Central memory CD8-positive, alpha-beta T cell (primary cell): Measurements from ENCODE around the gene KDM2B.
"Not testable (repeated sequence)": the region's sequence is repeated elsewhere in the genome, so short reads cannot be mapped to it uniquely, and the experiment has no call there.

ENCODE experiments used
- ATAC-seq: fragments of 150-1000 bp; cut with Tn5 transposase; replicated peaks from 2 replicates; pipeline ENCODE4 v1.10.0; 2022; ENCODE audit warnings: mild to moderate bottlenecking, moderate FRiP score, moderate number of reproducible peaks; ENCODE audit not compliant: poor library complexity, severe bottlenecking; ENCODE audit errors: extremely low read depth
- DNase-seq, 2 donors: peaks; one replicate each; pipeline ENCODE4 v3.0.0; 2021; ENCODE audit warnings: low spot score in 2 of 2
- H3K27ac Mint-ChIP-seq: one replicate; pipeline ENCODE4 v1.8.0; 2022; ENCODE audit warnings: low read depth, mild to moderate bottlenecking, moderate library complexity, mixed read lengths
- H3K27me3 Mint-ChIP-seq: one replicate; pipeline ENCODE4 v1.8.0; 2022; ENCODE audit warnings: mixed read lengths
- H3K36me3 Mint-ChIP-seq: one replicate; pipeline ENCODE4 v1.8.0; 2022; ENCODE audit warnings: mild to moderate bottlenecking, moderate library complexity, mixed read lengths; ENCODE audit not compliant: insufficient read depth
- H3K4me1 Mint-ChIP-seq: one replicate; pipeline ENCODE4 v1.8.0; 2022; ENCODE audit warnings: mixed read lengths
- H3K4me3 Mint-ChIP-seq: one replicate; pipeline ENCODE4 v1.8.0; 2022; ENCODE audit warnings: mild to moderate bottlenecking, moderate library complexity, mixed read lengths
- H3K9me3 Mint-ChIP-seq: one replicate; pipeline ENCODE4 v1.8.0; 2022; ENCODE audit warnings: mixed read lengths

The KDM2B gene

DNA sequence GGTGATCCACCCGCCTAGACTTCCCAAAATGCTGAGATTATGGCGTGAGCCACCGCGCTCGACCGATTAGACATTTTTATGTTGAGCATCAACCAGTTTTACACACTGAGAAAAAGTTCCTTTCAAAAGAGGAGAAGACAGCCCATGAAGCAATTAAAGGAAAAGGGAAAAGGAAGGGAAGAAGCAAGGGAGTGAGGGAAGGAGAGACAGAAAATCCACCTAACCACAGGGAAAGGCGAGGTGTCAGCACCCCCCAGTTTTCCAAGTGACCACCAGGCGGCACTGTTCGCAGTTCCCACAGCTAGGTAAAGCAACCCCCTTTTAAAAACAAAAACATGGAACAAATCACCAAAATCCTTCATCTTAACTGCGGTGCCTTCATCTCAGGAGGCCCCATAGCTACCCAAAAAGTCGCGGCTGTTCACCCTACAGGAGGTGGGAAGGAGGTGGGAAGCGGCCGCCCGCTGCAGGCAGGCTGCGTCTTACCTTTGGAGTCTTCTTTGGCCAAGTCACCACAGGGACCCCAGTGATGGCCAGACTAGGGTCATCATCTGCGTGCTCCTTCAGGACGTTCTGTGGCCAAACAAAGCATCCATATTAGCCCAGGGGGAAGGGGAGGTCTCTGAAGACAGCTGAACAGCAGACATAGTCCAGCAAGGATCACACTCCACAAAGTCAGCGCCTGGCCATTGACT, 86.6 kb downstream of the KDM2B start:
- Mint-ChIP-seq H3K36me3 (peaks cover 17% of the 10 kb centered on the region), H3K27ac (peak overlapping the region; percentile 78), H3K4me1 (peaks cover 27% of the 10 kb centered on the region), H3K9me3 (no peaks in the 10 kb centered on the region), H3K4me3 (no peak overlapping the region), H3K27me3 (no peaks in the 10 kb centered on the region)
- ATAC-seq (peak; percentile 60), DNase-seq (peak; percentile 31 to 51)

DNA sequence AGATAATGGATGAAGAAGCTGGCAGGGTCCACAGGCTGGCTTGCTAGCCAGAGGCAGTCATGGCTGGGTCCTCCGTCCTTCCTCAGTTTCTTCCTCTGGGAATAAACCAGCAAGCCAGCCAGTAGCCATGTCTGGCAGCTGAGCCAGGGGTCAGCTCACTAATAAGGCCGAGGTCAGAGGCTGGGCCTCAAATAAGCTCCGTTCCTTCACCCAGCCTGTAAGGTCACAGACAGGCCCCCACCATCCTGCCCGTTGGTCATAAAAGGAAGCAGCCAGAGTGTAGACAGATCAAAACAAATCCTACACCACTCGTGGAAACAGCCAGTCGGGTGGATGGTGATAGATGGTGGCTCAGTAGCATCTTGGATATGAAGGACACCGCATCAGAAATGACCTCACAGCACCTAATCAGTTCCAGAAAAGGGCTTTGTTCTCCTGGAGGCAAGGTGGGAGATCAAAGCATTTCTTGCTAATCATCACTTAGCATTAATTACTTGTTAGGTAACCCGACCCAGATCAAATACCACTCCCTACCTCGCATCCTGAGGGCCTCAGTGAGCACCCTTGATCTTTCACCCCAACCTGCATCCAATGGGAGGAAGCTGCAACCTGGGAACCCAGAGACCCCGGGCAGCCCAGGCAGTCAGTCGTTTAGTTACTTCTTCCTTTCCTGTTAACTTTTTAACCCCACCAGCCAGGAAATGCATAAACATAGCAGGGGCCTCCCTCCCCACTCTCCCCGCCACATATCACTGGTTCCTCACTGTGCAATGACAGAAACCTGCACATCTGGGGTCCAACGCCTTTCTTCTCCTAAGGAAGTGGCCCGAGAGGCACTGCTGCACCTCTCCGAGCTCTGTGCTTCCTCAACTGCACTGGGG, 90.2 kb downstream of the KDM2B start:
- H3K27ac Mint-ChIP-seq: no peak overlapping the region
- peaks cover 15% of the 10 kb centered on the region for H3K36me3 Mint-ChIP-seq
- H3K27me3 Mint-ChIP-seq: no peaks in the 10 kb centered on the region
- no peak for DNase-seq
- H3K4me1 Mint-ChIP-seq: peaks cover 17% of the 10 kb centered on the region
- no peak overlapping the region for H3K4me3 Mint-ChIP-seq
- H3K9me3 Mint-ChIP-seq: no peaks in the 10 kb centered on the region
- ATAC-seq: no peak

DNA sequence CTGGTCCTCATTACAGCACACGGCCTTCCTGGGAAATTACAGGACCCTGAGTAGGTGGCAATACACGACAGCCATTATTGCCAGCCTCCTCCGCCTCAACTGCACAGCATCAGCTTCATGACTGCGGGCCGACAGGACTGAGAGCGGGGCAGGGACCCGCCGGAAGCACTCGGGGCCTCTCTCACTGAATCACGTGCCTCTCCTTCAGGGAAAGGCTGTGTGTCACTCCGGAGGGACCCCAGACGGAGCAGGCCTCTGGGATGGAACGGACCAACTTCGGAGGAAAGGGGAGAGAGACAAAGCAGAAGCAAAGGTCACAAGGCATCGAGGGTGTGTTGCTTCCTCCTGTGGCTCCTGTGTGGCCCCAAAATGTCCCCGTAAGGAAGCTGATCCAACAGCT, 90.9 kb downstream of the KDM2B start:
- DNase-seq: no peak
- H3K36me3 Mint-ChIP-seq: peaks cover 15% of the 10 kb centered on the region
- H3K27me3 Mint-ChIP-seq: no peaks in the 10 kb centered on the region
- H3K9me3 Mint-ChIP-seq: no peaks in the 10 kb centered on the region
- peaks cover 17% of the 10 kb centered on the region for H3K4me1 Mint-ChIP-seq
- H3K27ac Mint-ChIP-seq: no peak overlapping the region
- ATAC-seq: no peak
- H3K4me3 Mint-ChIP-seq: no peak overlapping the region

DNA sequence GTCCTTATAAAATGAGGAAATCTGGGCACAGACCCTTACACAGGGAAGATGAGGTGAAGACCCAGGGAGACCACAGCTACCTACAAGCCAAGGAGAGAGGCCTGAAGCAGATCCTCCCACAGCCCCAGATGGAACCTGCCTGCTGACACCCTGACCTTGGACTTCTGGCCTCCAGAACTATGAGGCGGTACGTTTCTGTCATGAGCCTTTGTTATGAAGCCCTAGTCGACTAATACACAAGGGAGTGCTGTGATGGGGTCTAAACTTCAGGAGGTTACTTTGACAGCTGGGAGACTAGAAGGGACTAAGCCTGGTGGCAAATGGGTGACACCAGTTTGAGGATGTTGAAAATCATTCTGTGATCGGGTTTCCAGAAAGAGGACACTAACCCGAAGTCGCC, 95.9 kb downstream of the KDM2B start:
- H3K27ac Mint-ChIP-seq: peak overlapping the region; percentile 70
- H3K4me1 Mint-ChIP-seq: peaks cover 12% of the 10 kb centered on the region
- H3K27me3 Mint-ChIP-seq: no peaks in the 10 kb centered on the region
- no peak for ATAC-seq
- H3K4me3 Mint-ChIP-seq: no peak overlapping the region
- H3K9me3 Mint-ChIP-seq: no peaks in the 10 kb centered on the region
- H3K36me3 Mint-ChIP-seq: peaks cover 8% of the 10 kb centered on the region
- no peak for DNase-seq

DNA sequence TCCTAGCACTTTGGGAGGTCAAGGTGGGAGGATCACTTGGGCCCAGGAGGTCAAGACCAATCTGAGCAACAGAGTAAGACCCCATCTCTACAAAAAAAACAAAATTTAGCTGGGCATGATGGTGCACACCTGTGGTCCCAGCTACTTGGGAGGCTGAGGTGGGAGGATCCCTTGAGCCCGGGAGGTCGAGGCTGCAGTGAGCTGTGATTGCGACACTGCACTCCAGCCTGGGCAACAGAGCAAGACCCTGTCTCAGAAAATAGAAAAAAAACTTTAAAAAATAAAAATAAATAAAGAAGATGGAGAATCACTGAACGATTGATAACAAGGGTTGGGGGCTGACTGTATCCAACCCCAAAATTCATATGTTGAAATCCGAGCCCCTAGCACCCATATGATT, 96.3 kb downstream of the KDM2B start:
- not testable (repeated sequence) for H3K36me3 Mint-ChIP-seq, ATAC-seq, H3K9me3 Mint-ChIP-seq, DNase-seq, H3K4me3 Mint-ChIP-seq, H3K27me3 Mint-ChIP-seq
- Mint-ChIP-seq H3K27ac (peak overlapping the region; percentile 70), H3K4me1 (peaks cover 12% of the 10 kb centered on the region)

DNA sequence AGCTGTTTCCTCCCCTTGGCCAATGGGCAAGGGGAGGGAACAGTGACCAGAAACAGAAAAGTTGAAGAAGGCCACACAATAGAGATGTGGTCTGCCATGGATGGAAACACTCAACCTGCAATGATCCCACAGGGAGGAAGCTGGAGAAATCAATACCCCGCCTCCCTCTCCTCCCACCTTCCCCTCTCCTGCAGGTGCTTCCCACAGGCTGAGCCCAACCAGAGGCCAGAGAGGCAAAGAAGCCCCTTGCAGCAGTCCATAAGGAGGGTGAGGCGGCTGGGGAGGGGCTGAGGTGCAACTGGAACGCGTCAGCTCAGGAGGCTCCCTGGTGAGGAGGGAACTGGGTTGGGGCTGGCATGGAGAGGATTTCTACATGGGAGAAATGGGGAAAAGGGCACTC, 96.9 kb downstream of the KDM2B start:
- peak overlapping the region; percentile 39 for H3K27ac Mint-ChIP-seq
- H3K9me3 Mint-ChIP-seq: no peaks in the 10 kb centered on the region
- ATAC-seq: no peak
- peaks cover 12% of the 10 kb centered on the region for H3K4me1 Mint-ChIP-seq
- H3K27me3 Mint-ChIP-seq: no peaks in the 10 kb centered on the region
- no peak for DNase-seq
- H3K4me3 Mint-ChIP-seq: no peak overlapping the region
- H3K36me3 Mint-ChIP-seq: peaks cover 7% of the 10 kb centered on the region

DNA sequence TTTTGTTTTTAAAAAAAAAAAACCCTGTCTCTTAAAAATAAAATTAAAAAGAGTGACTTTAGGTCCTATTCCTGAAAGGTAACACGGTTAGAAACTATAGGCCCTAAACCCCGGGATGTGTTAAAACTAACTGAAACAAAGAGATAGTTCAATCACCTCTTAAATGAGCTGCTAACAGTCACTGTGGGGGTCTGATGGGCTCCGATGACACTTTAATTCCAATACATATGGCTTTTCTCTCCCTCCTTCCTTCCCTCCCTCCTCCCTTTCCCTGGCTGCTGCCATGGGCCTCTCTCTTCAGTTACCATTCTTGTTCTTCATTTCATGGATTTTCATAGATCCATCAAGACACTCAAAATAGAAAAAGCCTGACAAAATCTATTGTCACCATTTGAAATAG, 104.3 kb downstream of the KDM2B start:
- H3K27me3 Mint-ChIP-seq: no peaks in the 10 kb centered on the region
- no peak overlapping the region for H3K27ac Mint-ChIP-seq
- no peak for ATAC-seq
- peaks cover 3% of the 10 kb centered on the region for H3K36me3 Mint-ChIP-seq
- no peaks in the 10 kb centered on the region for H3K9me3 Mint-ChIP-seq
- no peak for DNase-seq
- peaks cover 7% of the 10 kb centered on the region for H3K4me1 Mint-ChIP-seq
- H3K4me3 Mint-ChIP-seq: no peak overlapping the region

DNA sequence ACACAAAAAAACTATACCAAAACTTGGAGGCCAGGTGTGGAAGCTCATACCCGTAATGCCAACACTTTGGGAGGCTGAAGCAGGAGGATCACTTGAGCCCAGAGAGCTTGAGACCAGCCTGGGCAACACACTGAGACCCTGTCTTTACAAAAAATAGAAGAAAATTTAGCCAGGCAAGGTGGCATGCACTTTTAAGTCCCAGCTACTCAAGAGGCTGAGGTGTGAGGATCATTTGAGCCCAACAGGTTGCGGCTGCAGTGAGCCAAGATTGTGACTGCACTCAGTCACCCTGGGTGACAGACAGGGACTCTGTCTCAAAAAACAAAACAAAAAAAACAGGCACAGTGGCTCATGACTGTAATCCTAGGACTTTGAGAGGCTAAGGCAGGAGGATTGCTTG, 105.5 kb downstream of the KDM2B start:
- H3K4me3 Mint-ChIP-seq: no peak overlapping the region
- no peaks in the 10 kb centered on the region for H3K36me3 Mint-ChIP-seq
- ATAC-seq: no peak
- DNase-seq: no peak
- H3K4me1 Mint-ChIP-seq: peaks cover 13% of the 10 kb centered on the region
- no peaks in the 10 kb centered on the region for H3K27me3 Mint-ChIP-seq
- H3K9me3 Mint-ChIP-seq: no peaks in the 10 kb centered on the region
- H3K27ac Mint-ChIP-seq: no peak overlapping the region

DNA sequence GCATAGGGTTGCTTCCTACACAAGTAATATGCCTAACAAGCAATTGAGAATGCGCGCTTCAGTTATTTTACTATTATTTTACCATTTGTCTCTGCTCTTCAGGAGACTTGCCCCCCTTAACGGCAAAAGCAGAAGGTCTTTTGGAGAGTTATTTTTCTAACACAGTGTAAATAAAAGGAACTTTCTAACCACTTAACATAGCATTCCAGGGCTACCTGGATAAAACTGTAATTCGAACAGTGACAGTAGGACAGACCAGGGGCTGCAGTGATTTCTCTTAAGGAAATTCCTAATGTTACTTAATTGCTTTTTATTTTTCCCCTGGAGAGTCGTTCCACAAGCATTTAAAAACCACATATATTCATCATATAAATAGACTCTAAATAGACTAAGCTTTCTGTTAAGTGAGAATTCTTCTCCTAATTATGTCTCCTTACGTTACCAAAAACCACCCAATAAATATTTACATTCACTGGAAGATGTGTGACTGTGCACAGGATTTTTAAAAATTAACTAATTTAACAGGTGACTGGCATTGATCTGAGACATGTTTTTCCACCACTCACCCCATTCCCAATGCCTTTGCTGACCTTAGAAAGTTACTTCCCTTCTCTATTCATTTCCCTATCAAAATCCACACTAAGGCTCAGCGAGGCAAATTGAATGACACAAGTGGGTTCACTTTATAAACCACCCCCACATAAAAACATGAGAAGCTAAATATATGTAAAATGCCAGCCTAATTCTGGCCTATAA, 108.5 kb downstream of the KDM2B start:
- ATAC-seq (no peak), DNase-seq (no peak)
- Mint-ChIP-seq H3K27ac (no peak overlapping the region), H3K4me1 (peaks cover 13% of the 10 kb centered on the region), H3K9me3 (no peaks in the 10 kb centered on the region), H3K27me3 (no peaks in the 10 kb centered on the region), H3K4me3 (no peak overlapping the region), H3K36me3 (peaks cover 4% of the 10 kb centered on the region)

DNA sequence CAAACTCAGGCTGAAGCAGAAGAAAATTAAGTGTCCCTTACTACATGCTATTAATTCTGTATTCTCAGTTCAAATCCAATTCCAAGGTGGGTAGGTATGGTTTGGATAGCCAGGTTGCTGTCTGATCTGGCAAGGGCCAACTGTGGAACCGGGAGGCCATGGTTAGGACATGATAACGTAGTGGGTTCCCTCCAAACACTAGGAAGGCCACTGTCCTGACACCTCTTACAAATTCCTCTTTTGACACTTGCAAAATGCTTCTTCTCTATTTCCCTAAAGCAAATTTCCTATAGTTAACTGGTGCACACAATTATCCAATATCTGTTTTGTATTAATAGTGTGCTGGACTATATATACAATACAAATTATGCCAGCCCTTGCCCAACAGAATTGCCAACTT, 110.1 kb downstream of the KDM2B start:
- Mint-ChIP-seq H3K4me3 (no peak overlapping the region), H3K36me3 (peaks cover 8% of the 10 kb centered on the region), H3K27me3 (no peaks in the 10 kb centered on the region), H3K4me1 (peaks cover 21% of the 10 kb centered on the region), H3K9me3 (no peaks in the 10 kb centered on the region), H3K27ac (peak overlapping the region; percentile 39)
- ATAC-seq: no peak
- DNase-seq: no peak

DNA sequence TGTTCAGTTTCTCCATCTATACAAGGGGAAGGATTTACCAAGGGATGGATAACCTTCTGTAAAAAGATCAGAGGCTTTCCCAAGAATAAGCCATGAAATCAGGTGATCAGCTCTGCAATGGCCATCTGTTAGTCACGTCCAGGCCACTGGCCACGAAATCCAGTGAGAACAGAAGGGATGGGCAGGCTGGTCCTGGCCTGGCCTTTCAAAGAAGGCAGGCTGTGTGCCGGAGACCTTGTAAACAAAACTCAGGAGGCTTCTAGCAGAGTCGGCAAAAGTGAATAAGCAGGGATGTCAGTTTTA, 112.4 kb downstream of the KDM2B start:
- Mint-ChIP-seq H3K27ac (peak overlapping the region; percentile 13), H3K27me3 (no peaks in the 10 kb centered on the region), H3K4me3 (peak overlapping the region; percentile 48), H3K9me3 (no peaks in the 10 kb centered on the region), H3K4me1 (peaks cover 28% of the 10 kb centered on the region), H3K36me3 (peaks cover 8% of the 10 kb centered on the region)
- ATAC-seq (no peak), DNase-seq (no peak)

DNA sequence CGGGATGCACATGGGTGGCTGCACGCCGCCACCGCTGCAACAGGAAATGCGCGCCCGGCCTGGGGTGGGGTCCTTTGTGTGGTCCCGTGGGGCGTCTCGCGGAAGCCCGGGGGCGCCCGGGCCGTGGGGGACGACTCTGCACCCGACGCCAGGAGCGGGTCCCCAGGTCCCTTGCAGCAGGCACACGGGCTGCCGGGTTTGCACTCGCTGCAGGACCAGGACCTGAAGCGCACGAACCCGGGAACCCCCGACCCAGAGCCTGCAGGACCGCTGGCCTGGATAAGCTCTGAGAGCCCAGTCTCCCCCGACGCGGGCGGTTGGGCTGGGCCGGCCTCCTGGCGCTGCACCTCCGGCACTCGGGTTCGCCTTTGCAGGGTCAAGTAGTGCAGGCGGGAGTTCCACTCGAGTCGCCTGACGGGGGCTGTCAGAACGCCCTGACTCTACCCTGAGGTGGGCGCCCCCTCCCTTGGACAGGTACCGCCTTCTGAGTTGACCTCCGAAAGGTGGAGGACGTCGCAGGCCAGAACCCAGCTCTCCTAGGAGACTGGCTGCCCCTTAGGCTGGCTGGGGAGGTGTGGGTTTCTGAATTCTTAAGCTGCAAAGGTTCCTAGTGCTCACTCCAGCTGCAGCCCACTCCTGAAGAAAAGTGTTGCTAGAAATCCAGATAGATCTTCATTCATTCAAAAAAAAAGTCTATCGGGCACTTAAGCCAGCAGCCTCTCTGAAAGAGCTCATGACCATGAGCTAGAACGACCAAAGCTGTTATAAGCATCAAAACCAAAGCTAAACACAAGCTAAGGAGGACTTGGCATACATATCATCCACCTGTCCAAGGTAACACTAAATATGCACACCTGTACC, 113.0 kb downstream of the KDM2B start:
- Mint-ChIP-seq H3K9me3 (no peaks in the 10 kb centered on the region), H3K27me3 (no peaks in the 10 kb centered on the region), H3K27ac (peak overlapping the region; percentile 13), H3K4me3 (peak overlapping the region; percentile 48), H3K4me1 (peaks cover 28% of the 10 kb centered on the region), H3K36me3 (peaks cover 8% of the 10 kb centered on the region)
- ATAC-seq (no peak), DNase-seq (no peak)
